GM23248 (cell line): Measurements from ENCODE around the gene PTGES.

ENCODE experiments used
- EZH2 ChIP-seq: fragments of 200-600 bp; sonication (generic); IDR thresholded peaks from 2 replicates; pipeline ENCODE4 v1.6.1; 2018; ENCODE audit warnings: antibody characterized with exemption, mild to moderate bottlenecking; ENCODE audit not compliant: insufficient read depth, poor library complexity, severe bottlenecking
- EZH2phosphoT487 ChIP-seq: fragments of 200-600 bp; sonication (generic); IDR thresholded peaks from 2 replicates; pipeline ENCODE4 v1.6.1; 2018; ENCODE audit warnings: antibody characterized with exemption, moderate library complexity, mild to moderate bottlenecking, low read depth; ENCODE audit not compliant: insufficient read depth

DNA sequence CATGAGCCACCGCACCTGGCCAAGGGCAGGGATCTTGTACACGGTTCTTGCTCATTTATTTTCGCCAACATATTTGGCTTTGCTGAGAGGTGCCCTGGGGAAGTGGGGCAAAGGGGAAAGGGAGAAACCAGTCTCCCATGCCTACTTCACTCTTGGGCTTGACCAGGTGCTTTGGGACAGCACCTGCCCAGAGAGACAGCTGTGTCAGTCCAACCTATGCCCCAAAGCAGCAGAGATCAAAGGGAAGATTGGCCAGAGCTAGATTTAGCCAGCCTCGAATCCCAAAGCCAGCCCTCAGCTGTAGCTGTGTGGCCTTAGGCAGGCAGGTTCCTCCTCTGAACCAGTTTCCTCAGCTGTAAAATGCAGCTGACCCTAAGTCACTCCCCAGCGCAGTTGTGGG, 2.3 kb upstream of the PTGES start:
- TF ChIP-seq EZH2 (no peak), EZH2phosphoT487 (no peak)
